Retinal pigment epithelial cell (primary cell): ENCODE data around the gene GET4.

Experiments
- DNase-seq: peaks from one replicate; pipeline ENCODE4 v3.0.0-alpha.2; 2010; ENCODE audit warnings: low read depth
- H3K4me3 ChIP-seq: 2 replicates; pipeline ENCODE4 v1.5.1; 2011; ENCODE audit warnings: mild to moderate bottlenecking, low read length, control low read depth, moderate library complexity
- CTCF ChIP-seq: conservative IDR thresholded peaks from 2 replicates; pipeline ENCODE4 v1.5.1; 2011; ENCODE audit warnings: low read depth, low read length, control low read depth, inconsistent platforms

GET4 gene, protein sequence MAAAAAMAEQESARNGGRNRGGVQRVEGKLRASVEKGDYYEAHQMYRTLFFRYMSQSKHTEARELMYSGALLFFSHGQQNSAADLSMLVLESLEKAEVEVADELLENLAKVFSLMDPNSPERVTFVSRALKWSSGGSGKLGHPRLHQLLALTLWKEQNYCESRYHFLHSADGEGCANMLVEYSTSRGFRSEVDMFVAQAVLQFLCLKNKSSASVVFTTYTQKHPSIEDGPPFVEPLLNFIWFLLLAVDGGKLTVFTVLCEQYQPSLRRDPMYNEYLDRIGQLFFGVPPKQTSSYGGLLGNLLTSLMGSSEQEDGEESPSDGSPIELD

GRCh38 chr7:876077-876971, at the start of gene GET4:
Gene GET4, plus strand, starts transcription at chr7:876554. Its CDS starts 92 bp downstream, at chr7:876646.
- H3K4me3 ChIP-seq: peak within 1 kb of the TSS; percentile 81
- no peak for TF ChIP-seq CTCF
- DNase-seq: peak; percentile 78

DNA sequence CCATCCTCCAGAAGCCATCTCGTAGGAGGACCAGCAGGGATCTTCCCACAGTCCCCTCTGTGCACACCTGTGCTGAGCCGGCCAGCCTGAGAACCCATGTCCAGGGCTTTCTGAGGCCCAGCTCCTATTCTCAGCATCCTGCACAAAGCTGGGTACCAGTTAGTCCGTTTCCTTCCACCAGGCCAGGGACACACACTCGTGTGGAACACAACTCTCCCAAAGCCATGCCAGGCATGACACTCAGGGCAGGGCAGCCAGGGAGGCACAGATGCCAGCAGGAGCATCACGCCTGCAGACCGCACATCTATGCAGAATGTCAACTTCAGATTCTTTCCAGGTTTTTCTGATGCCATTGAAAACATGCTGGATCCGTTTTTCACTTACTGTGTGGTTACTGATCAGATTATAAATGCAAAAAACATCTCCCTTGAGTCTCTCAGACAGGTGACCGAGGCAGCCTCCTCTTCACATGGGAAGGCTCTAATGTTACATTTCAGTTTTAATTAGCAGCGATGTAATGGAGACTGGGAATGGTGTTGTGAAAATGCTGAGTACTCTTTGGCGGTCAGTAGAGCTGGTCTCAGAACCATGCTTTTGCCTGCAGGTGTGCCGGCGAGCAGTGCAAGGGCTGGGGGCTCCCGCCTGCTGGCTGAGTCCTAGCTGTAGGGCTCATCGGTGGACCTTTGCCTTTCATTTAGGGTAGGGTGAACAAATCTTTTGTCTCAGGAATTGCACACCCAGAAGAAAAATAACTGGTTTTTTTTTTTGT, 47.4 kb upstream of the GET4 start:
- H3K4me3 ChIP-seq: no peak overlapping the region
- TF ChIP-seq CTCF: no peak
- no peak for DNase-seq

DNA sequence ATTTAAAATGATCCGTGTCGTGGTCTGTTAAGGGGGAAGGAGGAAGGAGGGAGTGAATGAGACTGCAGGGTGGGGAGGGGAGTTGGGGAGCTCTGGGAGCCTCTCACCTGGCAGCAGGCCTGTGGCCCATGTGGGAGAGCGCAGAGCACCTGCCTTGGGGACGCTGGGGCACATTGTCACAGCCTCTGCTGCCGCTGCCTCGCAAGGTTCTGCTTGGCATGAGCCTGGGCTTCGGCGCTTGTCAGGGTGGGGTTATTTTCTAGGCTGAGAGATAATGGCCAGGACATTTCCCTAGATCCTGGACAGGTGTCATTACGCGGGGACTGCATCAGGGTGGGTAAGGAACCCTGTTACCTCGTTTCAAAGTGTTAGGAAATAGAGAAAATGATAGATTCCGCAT, 46.3 kb upstream of the GET4 start:
- H3K4me3 ChIP-seq: no peak overlapping the region
- TF ChIP-seq CTCF: no peak

DNA sequence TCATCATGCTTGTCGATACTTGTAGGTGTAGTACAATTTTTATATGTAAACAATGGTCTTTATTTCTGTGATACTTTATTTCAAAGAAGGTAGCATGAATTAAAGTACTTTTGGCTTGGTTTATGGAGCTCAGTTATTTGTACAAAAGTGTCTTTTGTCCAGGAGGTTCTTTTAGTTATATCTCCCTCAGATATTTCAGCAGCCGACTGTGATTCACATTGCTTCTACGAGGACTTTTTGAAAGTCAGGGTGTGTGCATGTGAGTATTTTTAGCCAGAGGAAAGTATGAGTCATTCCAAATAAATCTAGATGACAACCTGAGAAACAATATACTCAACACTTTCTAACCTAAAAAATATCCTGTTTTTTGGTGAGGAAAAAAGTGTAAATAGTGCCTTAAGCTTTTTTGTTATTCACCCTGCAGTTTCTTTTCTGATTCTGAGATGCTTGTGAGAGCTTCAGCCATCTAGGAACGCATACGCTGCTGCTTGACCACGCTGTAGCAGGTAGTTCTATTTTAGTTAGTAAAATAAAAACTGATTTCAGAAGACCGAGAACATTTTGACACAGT, 44.7 kb upstream of the GET4 start:
- TF ChIP-seq CTCF: no peak
- peak; percentile 80 for DNase-seq
- H3K4me3 ChIP-seq: peak overlapping the region; percentile 18

More for the DNA sequence above, 46.3 kb upstream of the GET4 start:
- no peak for DNase-seq

DNA sequence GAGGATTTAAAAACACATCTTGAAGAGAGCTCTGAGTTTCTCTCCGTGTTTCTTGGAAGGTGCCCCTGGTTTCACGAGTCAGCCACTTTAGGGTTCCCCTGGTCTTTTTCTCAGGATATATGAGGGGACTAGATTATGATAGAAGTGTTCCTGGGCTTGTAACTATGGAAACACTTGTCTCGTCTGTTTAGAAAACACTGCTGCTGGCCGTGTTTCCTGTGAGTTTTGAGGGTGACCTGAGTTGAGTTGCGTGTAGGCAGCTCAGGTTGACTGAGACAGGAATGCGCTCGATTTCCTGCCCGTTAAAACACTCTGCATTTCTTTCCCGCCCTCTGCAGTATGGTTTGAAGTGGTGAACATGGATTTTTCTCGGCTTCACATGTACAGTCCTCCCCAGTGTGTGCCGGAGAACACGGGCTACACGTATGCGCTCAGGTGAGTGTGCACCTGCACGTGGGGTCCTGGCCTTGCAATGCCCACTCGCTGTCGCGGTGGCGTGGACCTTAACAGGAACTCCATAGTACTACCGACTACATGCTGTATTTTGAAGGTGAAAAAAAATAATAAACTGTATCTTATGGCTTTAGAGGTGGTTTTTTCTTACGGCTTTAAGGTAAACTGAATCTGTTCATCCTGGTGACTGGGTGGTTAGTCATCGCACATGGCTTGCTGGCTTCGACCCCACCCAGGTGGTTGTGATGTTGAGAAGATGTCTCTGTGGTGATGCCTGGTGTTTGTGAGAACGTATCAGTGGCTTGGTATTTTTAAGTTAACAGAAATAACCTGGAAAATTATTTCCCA, 44.0 kb upstream of the GET4 start, which contains the start of gene SUN1:
TSS of gene SUN1 (plus strand) at position 310 of the 801 bp plus-strand sequence. CDS start at position 359, 49 bp downstream.
- peak; percentile 70 for DNase-seq
- peak; percentile 3 for TF ChIP-seq CTCF
- peak within 1 kb of the TSS; percentile 18 for H3K4me3 ChIP-seq

DNA sequence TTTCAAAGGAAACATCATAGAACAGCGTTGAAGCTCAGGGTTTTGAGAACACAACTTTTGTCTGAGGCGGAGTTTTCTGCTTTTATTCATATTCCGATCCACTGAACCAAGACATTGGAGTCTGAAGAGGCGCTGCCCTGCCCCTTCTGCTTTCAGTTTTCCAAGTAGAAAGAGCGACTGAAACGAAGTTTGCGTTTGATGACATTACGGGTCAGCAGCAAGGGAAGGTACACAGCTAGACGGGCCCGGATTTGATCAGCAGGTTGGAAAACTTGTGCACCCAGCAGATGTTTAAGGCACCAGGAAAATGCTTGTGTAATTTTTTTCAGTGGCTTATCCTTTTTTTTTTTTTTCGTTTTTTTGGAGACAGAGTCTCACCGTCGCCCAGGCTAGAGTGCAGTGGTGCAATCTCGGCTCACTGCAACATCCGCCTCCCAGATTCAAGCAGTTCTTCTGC, 43.4 kb upstream of the GET4 start:
- no peak for DNase-seq
- TF ChIP-seq CTCF: no peak
- H3K4me3 ChIP-seq: no peak overlapping the region
